Left lung (tissue), 10 donors: ENCODE data around the gene HMX1. TPM values are rescaled to one million over a fixed set of nuclear protein-coding genes. Genes with fewer than 3 reads are reported as not detected.

Experiments used
- ATAC-seq: fragments of 200-7000 bp; cut with Tn5 transposase; one replicate; pipeline ENCODE4 v1.9.1; 2020; ENCODE audit warnings: moderate library complexity
- DNase-seq, 4 donors: peaks; one replicate each; pipeline ENCODE4 v3.0.0-alpha.2; 2013 to 2020
- H3K27ac ChIP-seq, 2 donors: fragments of 200-600 bp; sonication (generic) in 1 of 2; one replicate each; pipeline versions ENCODE4 v1.5.0 to v1.8.0; 2020 to 2021
- H3K27me3 ChIP-seq, 2 donors: fragments of 200-600 bp; sonication (generic) in 1 of 2; one replicate each; pipeline versions ENCODE4 v1.5.0 to v1.8.0; 2020 to 2021
- H3K36me3 ChIP-seq, 2 donors: fragments of 200-600 bp; sonication (generic) in 1 of 2; one replicate each; pipeline versions ENCODE4 v1.5.0 to v1.8.0; 2020 to 2021
- H3K4me1 ChIP-seq, 2 donors: fragments of 200-600 bp; one replicate each; pipeline ENCODE4 v1.8.0; 2021
- H3K4me3 ChIP-seq, 2 donors: fragments of 200-600 bp; sonication (generic) in 1 of 2; one replicate each; pipeline versions ENCODE4 v1.5.0 to v1.8.0; 2020 to 2021; ENCODE audit warnings: mild to moderate bottlenecking in 1 of 2
- H3K9me3 ChIP-seq, 2 donors: fragments of 200-600 bp; sonication (generic) in 1 of 2; one replicate each; pipeline versions ENCODE4 v1.5.0 to v1.8.0; 2020 to 2021
- CTCF ChIP-seq, 2 donors: fragments of 200-600 bp; sonication (generic) in 1 of 2; IDR thresholded peaks; one replicate each; pipeline versions ENCODE4 v1.5.0 to v1.8.0; 2021; ENCODE audit warnings: antibody characterized with exemption in 2 of 2
- intact Hi-C, 2 donors: fragments of 100-400 bp; cut with DNase I; formaldehyde crosslinking; loops; one replicate each; pipeline versions ENCODE4 v1.11.2 to v1.14.2; 2022
- polyA plus RNA-seq, 6 donors: library from polyadenylated mRNA; unstranded; fragments of 120-200 nt; gene quantifications; one replicate each; pipeline ENCODE4 v1.2.1, GENCODE V29; 2013; ENCODE audit not compliant: insufficient read length in 6 of 6
- total RNA-seq, 2 donors: library from RNA; stranded (reverse); fragmentation: NEBNext Ultra II Directional; extraction: Animal tissue kit (Norgen Biotek cat#: 25700); gene quantifications; one replicate each; pipeline ENCODE4 v1.2.1, GENCODE V29; 2021
- donor health status: DM: no; HTN: yes; CAD: no.
- donor health status: DM: no; HTN: no; CAD: no.

The HMX1 gene
- total and polyA plus RNA-seq, 8 donors = not detected

DNA sequence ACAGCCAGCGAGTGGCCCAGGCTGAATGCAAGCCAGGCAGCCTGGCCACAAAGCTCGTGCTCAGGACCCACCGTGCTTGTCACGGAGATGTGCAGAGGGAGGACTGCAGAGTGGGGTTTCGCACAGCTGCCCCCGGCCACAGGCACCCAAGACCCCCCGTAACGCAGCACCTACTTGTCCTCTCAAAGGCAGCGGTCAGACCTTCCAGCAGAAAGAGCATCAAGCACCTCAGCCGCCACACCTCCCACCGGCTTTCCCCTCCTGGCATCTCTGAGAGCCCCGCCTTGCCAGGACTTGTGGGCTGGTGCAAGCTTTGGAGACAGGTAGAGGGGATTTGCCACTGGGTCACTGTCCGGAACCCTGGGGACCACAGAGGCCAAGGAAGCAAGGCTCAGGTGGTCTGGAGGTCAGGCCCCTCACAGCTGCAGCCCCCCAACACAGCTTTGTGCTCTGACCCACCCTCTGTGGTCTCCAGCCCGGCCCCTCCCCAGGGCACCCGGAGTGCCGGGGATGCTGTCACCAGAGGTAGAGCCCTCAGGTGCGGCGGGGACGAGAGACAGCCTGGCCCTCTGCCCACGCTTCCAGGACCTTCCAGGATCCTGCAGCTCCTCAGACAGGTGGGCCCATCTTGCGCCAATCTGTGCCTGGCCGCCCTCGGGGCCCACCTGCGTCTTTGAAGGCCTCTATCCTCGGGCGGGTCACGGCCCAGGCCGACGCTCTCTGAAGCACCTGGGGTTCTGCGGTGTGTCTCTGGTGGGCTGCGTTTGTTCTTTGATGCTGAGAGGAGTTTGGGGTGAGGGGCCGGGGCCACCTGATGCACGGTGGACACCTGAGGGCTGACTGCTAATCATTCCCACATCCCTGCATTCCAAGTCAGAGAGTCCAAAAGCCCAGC lies 34.4 kb upstream of the HMX1 start:
- no peaks in the 10 kb centered on the region for H3K36me3 ChIP-seq
- H3K27me3 ChIP-seq = peaks cover 0 to 54% of the 10 kb centered on the region in 2 donors
- no peak overlapping the region for H3K4me3 ChIP-seq
- DNase-seq (peak in 2 of 4 donors; percentile 12 to 62), ATAC-seq (no peak)
- H3K4me1 ChIP-seq = no peaks in the 10 kb centered on the region
- H3K9me3 ChIP-seq = peaks cover 0 to 22% of the 10 kb centered on the region in 2 donors
- intact Hi-C loops = no loop called here
- no peak overlapping the region for H3K27ac ChIP-seq
- TF ChIP-seq CTCF (IDR thresholded peaks at IDR 0.05) = no peak

DNA sequence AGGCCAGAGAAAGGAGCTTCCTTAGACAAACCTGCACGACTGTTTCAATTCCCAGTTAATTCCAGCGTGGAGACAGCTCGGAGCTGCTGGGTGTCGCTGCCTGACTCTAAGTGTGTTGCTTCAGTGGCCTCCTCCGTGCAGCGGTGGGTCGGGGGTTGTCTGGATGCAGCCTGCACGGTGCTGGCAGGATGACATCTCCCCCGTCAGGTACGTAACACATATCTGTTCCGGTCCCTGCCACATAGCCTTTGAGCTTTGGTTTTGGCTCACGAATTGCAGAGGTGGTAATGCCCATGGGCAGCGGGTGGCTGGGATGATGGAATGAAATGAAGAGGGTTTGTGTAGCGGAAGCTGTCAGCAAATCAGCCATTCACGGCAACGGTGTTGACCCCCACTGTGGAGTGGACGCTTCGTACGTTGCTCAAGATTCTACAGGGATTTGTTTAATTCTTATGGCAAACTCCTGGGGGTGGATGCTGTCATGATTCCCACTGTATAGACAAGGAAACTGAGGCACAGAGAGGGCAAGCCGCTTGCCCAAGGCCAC lies 33.7 kb upstream of the HMX1 start:
- Histone ChIP-seq H3K4me3 (no peak overlapping the region), H3K27ac (no peak overlapping the region), H3K9me3 (peaks cover 0 to 29% of the 10 kb centered on the region in 2 donors), H3K36me3 (no peaks in the 10 kb centered on the region), H3K27me3 (peaks cover 0 to 54% of the 10 kb centered on the region in 2 donors), H3K4me1 (no peaks in the 10 kb centered on the region)
- DNase-seq = peak in 1 of 4 donors; percentile 46
- ATAC-seq = no peak
- TF ChIP-seq CTCF (IDR thresholded peaks at IDR 0.05) = no peak
- intact Hi-C loops = no loop called here

GRCh38 chr4:8904666-8905065 lies 33.0 kb upstream of the HMX1 start:
- ATAC-seq = no peak

GRCh38 chr4:8904041-8904501 lies 32.4 kb upstream of the HMX1 start:
- intact Hi-C loops = no loop called here
- Histone ChIP-seq H3K27ac (no peak overlapping the region), H3K4me1 (no peaks in the 10 kb centered on the region), H3K36me3 (no peaks in the 10 kb centered on the region), H3K27me3 (peaks cover 0 to 60% of the 10 kb centered on the region in 2 donors), H3K9me3 (peaks cover 0 to 34% of the 10 kb centered on the region in 2 donors), H3K4me3 (no peak overlapping the region)
- no peak for TF ChIP-seq CTCF (IDR thresholded peaks at IDR 0.05)
- ATAC-seq (no peak), DNase-seq (peak in 1 of 4 donors; percentile 53)

More at GRCh38 chr4:8904666-8905065, 33.0 kb upstream of the HMX1 start:
- Histone ChIP-seq H3K27ac (no peak overlapping the region), H3K4me1 (no peaks in the 10 kb centered on the region), H3K9me3 (peaks cover 0 to 34% of the 10 kb centered on the region in 2 donors), H3K4me3 (no peak overlapping the region), H3K36me3 (no peaks in the 10 kb centered on the region), H3K27me3 (peaks cover 0 to 56% of the 10 kb centered on the region in 2 donors)
- DNase-seq = peak in 1 of 4 donors; percentile 38
- intact Hi-C loops = no loop called here
- TF ChIP-seq CTCF (IDR thresholded peaks at IDR 0.05) = no peak

DNA sequence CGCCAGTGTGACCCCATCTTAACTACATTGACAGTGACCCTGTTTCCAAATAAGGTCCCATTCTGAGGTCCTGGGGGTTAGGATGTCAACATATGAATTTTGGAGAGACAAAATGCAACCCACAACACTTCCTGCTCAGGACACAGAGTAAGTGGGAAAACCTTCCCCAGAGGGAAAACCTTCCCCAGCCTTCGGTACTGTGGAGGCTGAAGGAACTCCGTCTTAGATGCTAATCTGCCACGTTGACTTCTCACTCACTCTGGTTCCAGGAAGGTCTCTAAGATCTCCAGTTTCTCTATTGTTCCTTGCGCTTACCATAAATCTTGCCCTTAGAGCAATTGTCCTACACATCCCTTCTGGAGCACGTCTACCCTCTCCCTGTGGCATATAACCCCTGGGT lies 29.7 kb upstream of the HMX1 start:
- no peaks in the 10 kb centered on the region for H3K4me1 ChIP-seq
- TF ChIP-seq CTCF (IDR thresholded peaks at IDR 0.05) = no peak
- DNase-seq (no peak), ATAC-seq (no peak)
- intact Hi-C loops = no loop called here
- peaks cover 0 to 60% of the 10 kb centered on the region in 2 donors for H3K27me3 ChIP-seq
- no peaks in the 10 kb centered on the region for H3K36me3 ChIP-seq
- H3K9me3 ChIP-seq = peaks cover 0 to 34% of the 10 kb centered on the region in 2 donors
- H3K4me3 ChIP-seq = no peak overlapping the region
- no peak overlapping the region for H3K27ac ChIP-seq
